ENCODE measurements around the gene ADAMTSL4. TPM values are rescaled to one million over a fixed set of nuclear protein-coding genes. Genes with fewer than 3 reads are reported as not detected.
A peak's percentile ranks its signal among the peaks of the same experiment; 100 is the strongest.

ADAMTSL4 gene
- total and polyA plus RNA-seq, 9 of the 15 experiments (the other 6 are each of a cell fraction or from before 2014, with no cell fraction given), result 12.7 to 212 (median 35.6) TPM

GRCh38 chr1:150514260-150514659 is 34.9 kb upstream of the ADAMTSL4 start (continued):
- TF ChIP-seq CLOCK (CRISPR knock-in tag; IDR thresholded peaks at IDR 0.05; ENCODE audit: borderline replicate concordance), result no peak
- no peak for TF ChIP-seq POLR2H (tag; IDR thresholded peaks at IDR 0.05; ENCODE audit: low read depth)
- TF ChIP-seq E2F6 (IDR thresholded peaks at IDR 0.05; ENCODE audit: borderline replicate concordance in 1 of 2, extremely low read depth in 1 of 2, insufficient read depth in 1 of 2, insufficient read length in 1 of 2, low read depth in 1 of 2, low read length in 1 of 2, poor library complexity in 1 of 2, severe bottlenecking in 1 of 2), result no peak
- no peak for TF ChIP-seq EP400 (IDR thresholded peaks at IDR 0.05)
- no peak for TF ChIP-seq MXI1 (IDR thresholded peaks at IDR 0.05; ENCODE audit: low read depth, low read length)
- TF ChIP-seq POLR3A (IDR thresholded peaks at IDR 0.05; ENCODE audit: borderline replicate concordance, extremely low read depth, insufficient read depth, insufficient read length), result no peak
- no peak for TF ChIP-seq ZNF280B (CRISPR knock-in tag; IDR thresholded peaks at IDR 0.05)
- TF ChIP-seq TFAP4 (CRISPR knock-in tag; IDR thresholded peaks at IDR 0.05; ENCODE audit: borderline replicate concordance), result 0 out of 2 replicates have a peak, but pooled peaks have one; percentile 15
- TF ChIP-seq IRF2 (CRISPR knock-in tag; IDR thresholded peaks at IDR 0.05), result no peak
- no peak for TF ChIP-seq MEIS2 (IDR thresholded peaks at IDR 0.05; ENCODE audit: partially characterized antibody)
- TF ChIP-seq MNT (conservative IDR thresholded peaks at IDR 0.05), result no peak
- TF ChIP-seq ZNF282 (CRISPR knock-in tag; IDR thresholded peaks at IDR 0.05), result no peak
- TF ChIP-seq SNRNP70 (optimal IDR thresholded peaks at IDR 0.05; ENCODE audit: low read depth, low read length), result no peak
- no peak for TF ChIP-seq ZNF239 (CRISPR knock-in tag; IDR thresholded peaks at IDR 0.05)
- no peak for TF ChIP-seq MTA3 (IDR thresholded peaks at IDR 0.05; ENCODE audit: borderline replicate concordance)
- TF ChIP-seq ZNF175 (CRISPR knock-in tag; IDR thresholded peaks at IDR 0.05; ENCODE audit: low read depth), result no peak

Data from K562 (cell line).